Measurements from ENCODE around the gene B4GALT2.
A peak's percentile ranks its signal among the peaks of the same experiment; 100 is the strongest.

- no peak for TF ChIP-seq CTCF (IDR thresholded peaks at IDR 0.05; ENCODE audit: control extremely low read depth in 1 of 3, insufficient read depth in 1 of 3, low read depth in 1 of 3, low read length in 3 of 3)
- TF ChIP-seq USF2 (IDR thresholded peaks at IDR 0.05; ENCODE audit: low read length): no peak
- peak; percentile 21 to 72 for TF ChIP-seq POLR2A (IDR thresholded peaks at IDR 0.05; ENCODE audit: control extremely low read depth in 1 of 2, low read depth in 2 of 2, low read length in 2 of 2)
- no peak for TF ChIP-seq GTF2F1 (IDR thresholded peaks at IDR 0.05; ENCODE audit: borderline replicate concordance, low read depth, low read length)
These were observed 12.6 kb downstream of the B4GALT2 start, which contains the start of gene CCDC24 for GRCh38 chr1:43991476-43992231.

Data from H1 (cell line).